Measurements from ENCODE around the gene BCAS4.
A peak's percentile ranks its signal among the peaks of the same experiment; 100 is the strongest.

The BCAS4 gene

GRCh38 chr20:50913690-50914375 is 119.0 kb downstream of the BCAS4 start:
- peak; percentile 77 for DNase-seq

DNA sequence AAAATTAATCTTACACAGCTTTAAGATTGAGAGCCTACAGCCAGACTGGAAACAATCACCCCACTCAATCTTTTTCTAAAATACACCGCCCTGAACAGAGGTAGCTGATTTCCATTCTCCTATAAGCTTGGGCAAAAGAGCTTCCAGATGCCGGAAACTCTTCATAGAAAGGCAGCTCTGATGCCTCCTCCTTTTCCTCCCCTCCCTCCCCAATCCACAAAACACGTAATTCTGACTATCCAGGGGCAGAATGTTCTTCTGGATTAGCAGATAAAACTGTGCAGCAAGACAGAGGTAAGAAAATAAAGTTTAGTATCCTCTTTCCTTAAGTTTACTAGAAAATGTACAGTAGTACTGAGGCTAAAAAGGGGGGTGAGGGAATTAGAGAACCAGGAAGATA is 120.6 kb downstream of the BCAS4 start:
- peak; percentile 53 for DNase-seq

GRCh38 chr20:50916257-50916656 is 121.4 kb downstream of the BCAS4 start:
- no peak for DNase-seq

- DNase-seq = no peak
These were observed 122.1 kb downstream of the BCAS4 start for GRCh38 chr20:50916934-50917333.

GRCh38 chr20:50918403-50918802 is 123.5 kb downstream of the BCAS4 start:
- peak; percentile 38 for DNase-seq

GRCh38 chr20:50919567-50919966 is 124.7 kb downstream of the BCAS4 start:
- peak; percentile 53 for DNase-seq

DNA sequence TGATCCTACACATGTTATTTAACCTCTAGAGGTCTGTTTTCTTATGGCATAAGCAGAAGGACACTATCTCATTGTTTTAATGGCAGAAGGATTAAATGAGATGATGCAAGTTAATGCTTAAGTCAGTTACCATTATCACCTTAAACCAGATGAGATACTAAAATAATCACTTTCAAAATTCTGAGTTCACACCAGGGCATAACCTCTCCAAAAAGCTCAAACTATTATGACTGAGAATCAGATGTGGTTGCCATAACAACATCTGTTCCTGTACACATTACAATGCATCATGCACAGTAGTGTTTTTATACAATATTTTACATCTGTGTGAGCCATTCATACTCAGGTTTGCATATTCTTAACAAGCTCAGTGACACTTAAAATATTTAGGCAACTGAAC is 126.1 kb downstream of the BCAS4 start:
- DNase-seq = no peak

DNA sequence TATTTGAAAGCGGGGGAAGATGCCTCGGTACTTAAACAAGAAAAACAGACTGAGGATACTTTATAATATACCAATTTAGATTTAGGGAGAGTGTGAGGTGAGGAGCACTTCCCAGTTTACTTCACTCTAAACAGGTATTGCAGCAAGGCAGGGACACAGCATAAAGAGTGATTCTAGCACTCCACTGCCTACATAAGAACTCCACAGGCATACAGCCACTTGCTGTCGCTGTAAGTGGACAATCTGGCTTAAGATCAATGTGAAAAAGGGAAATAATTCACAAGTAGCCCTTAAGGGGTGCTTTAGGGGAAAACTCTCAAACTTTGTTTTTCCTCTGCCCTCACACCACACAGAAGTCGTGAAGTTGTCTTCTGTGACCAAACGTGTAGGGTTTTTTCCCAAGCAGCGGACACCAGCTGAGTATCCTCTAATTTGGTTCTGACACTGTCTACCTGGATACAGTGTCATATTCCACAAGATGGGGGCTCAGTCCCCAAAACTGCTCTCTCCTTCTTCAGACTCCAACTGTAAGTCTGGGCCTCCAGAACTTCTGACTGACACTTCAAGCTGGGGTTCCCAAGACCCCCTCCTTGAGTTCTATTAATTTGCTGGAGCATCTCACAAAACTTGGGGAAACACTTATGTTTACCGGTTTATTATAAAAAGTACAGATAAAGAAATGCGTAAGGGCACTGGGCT is 127.1 kb downstream of the BCAS4 start:
- DNase-seq = no peak

GRCh38 chr20:50924261-50924920 is 129.5 kb downstream of the BCAS4 start:
- no peak for DNase-seq

DNA sequence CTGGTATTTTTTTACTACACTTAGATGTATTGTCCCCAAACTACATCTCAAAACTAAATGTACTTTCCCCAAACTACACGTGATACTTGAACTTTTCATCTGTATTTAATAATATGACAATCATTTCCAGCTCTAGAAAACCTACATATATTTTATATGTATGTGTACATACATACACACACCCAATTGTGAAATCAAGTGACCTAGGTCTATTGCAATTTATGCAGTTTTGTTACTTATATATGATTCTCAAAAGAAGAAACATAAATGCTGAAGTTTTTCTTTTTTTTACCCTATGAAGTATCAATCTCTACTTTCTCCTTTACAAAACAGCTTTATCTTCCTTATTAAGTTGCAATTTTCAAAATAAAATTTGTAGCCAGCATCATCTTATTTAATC is 131.7 kb downstream of the BCAS4 start:
- DNase-seq = no peak

Measured in fibroblast of skin of abdomen (primary cell).